ENCODE results near the gene INPP4B. TPM values are rescaled to one million over a fixed set of nuclear protein-coding genes. Genes with fewer than 3 reads are reported as not detected.

Gene INPP4B
- total RNA-seq, 2 experiments from 2014 or later, result not detected

- Histone ChIP-seq H3K4me2 (ENCODE audit: low read length) (no peak overlapping the region), H3K4me1 (ENCODE audit: insufficient read depth, low read length, poor library complexity, severe bottlenecking) (no peaks in the 10 kb centered on the region), H3K79me2 (ENCODE audit: insufficient read depth, low read depth, low read length) (no peaks in the 10 kb centered on the region), H2AFZ (ENCODE audit: low read length) (no peak overlapping the region), H4K20me1 (ENCODE audit: insufficient read depth, low read length) (no peaks in the 10 kb centered on the region), H3K9me3 (ENCODE audit: low read length) (no peaks in the 10 kb centered on the region), H3K27ac (ENCODE audit: low read depth, low read length, poor library complexity, severe bottlenecking) (no peak overlapping the region), H3K4me3 (ENCODE audit: low read depth, low read length, poor library complexity, severe bottlenecking) (no peak overlapping the region), H3K36me3 (ENCODE audit: insufficient read depth, low read length) (no peaks in the 10 kb centered on the region), H3K9me2 (ENCODE audit: insufficient read depth, low read length) (no peaks in the 10 kb centered on the region)
- DNase-seq (ENCODE audit: low spot score), result no peak
- BruUV-seq (replicated peaks), result no TSS peak
- POLR2A ChIA-PET, result interaction anchor here (1.2 kb wide), 1 partner anchor 10 kb away, joined by 4 read pairs; no protein-coding TSS in a partner anchor
- CTCF ChIA-PET (ENCODE audit: unreplicated experiment), result no interaction called here
- intact Hi-C loops (cut with micrococcal nuclease; ENCODE audit: unreplicated experiment), result no loop called here
- TF ChIP-seq EZH2phosphoT487 (IDR thresholded peaks at IDR 0.05; ENCODE audit: borderline replicate concordance, low read depth, low read length), result no peak
- no peak for TF ChIP-seq CTCF (conservative IDR thresholded peaks at IDR 0.05; ENCODE audit: low read length)
Measured at GRCh38 chr4:142413485-142413884, 432.6 kb downstream of the INPP4B start.

GRCh38 chr4:142411993-142412392 lies 434.1 kb downstream of the INPP4B start:
- H3K27ac ChIP-seq (ENCODE audit: low read depth, low read length, poor library complexity, severe bottlenecking), result no peak overlapping the region
- no peaks in the 10 kb centered on the region for H3K4me1 ChIP-seq (ENCODE audit: insufficient read depth, low read length, poor library complexity, severe bottlenecking)
- H3K4me3 ChIP-seq (ENCODE audit: low read depth, low read length, poor library complexity, severe bottlenecking), result no peak overlapping the region
- no peaks in the 10 kb centered on the region for H4K20me1 ChIP-seq (ENCODE audit: insufficient read depth, low read length)
- H3K4me2 ChIP-seq (ENCODE audit: low read length), result no peak overlapping the region
- ChIA-PET POLR2A (interaction anchor here (1.0 kb wide), 1 partner anchor 9 kb away, joined by 3 read pairs; no protein-coding TSS in a partner anchor), CTCF (ENCODE audit: unreplicated experiment) (no interaction called here)
- TF ChIP-seq CTCF (conservative IDR thresholded peaks at IDR 0.05; ENCODE audit: low read length) (no peak), EZH2phosphoT487 (IDR thresholded peaks at IDR 0.05; ENCODE audit: borderline replicate concordance, low read depth, low read length) (no peak)
- intact Hi-C loops (cut with micrococcal nuclease; ENCODE audit: unreplicated experiment), result no loop called here
- no TSS peak for BruUV-seq (replicated peaks)
- H3K9me2 ChIP-seq (ENCODE audit: insufficient read depth, low read length), result no peaks in the 10 kb centered on the region
- H3K9me3 ChIP-seq (ENCODE audit: low read length), result no peaks in the 10 kb centered on the region
- DNase-seq (ENCODE audit: low spot score), result no peak
- H3K36me3 ChIP-seq (ENCODE audit: insufficient read depth, low read length), result no peaks in the 10 kb centered on the region
- H2AFZ ChIP-seq (ENCODE audit: low read length), result no peak overlapping the region
- H3K79me2 ChIP-seq (ENCODE audit: insufficient read depth, low read depth, low read length), result no peaks in the 10 kb centered on the region

- Histone ChIP-seq H3K4me1 (ENCODE audit: insufficient read depth, low read length, poor library complexity, severe bottlenecking) (no peaks in the 10 kb centered on the region), H3K9me3 (ENCODE audit: low read length) (no peaks in the 10 kb centered on the region), H2AFZ (ENCODE audit: low read length) (no peak overlapping the region), H3K36me3 (ENCODE audit: insufficient read depth, low read length) (no peaks in the 10 kb centered on the region), H4K20me1 (ENCODE audit: insufficient read depth, low read length) (no peaks in the 10 kb centered on the region), H3K79me2 (ENCODE audit: insufficient read depth, low read depth, low read length) (no peaks in the 10 kb centered on the region), H3K27ac (ENCODE audit: low read depth, low read length, poor library complexity, severe bottlenecking) (no peak overlapping the region), H3K4me3 (ENCODE audit: low read depth, low read length, poor library complexity, severe bottlenecking) (no peak overlapping the region), H3K9me2 (ENCODE audit: insufficient read depth, low read length) (no peaks in the 10 kb centered on the region), H3K4me2 (ENCODE audit: low read length) (no peak overlapping the region)
- DNase-seq (ENCODE audit: low spot score), result no peak
- CTCF ChIA-PET (ENCODE audit: unreplicated experiment), result no interaction called here
- no TSS peak for BruUV-seq (replicated peaks)
- TF ChIP-seq CTCF (conservative IDR thresholded peaks at IDR 0.05; ENCODE audit: low read length), result no peak
- TF ChIP-seq EZH2phosphoT487 (IDR thresholded peaks at IDR 0.05; ENCODE audit: borderline replicate concordance, low read depth, low read length), result no peak
- intact Hi-C loops (cut with micrococcal nuclease; ENCODE audit: unreplicated experiment), result no loop called here
- POLR2A ChIA-PET, result no interaction called here
Measured at GRCh38 chr4:142408003-142408441, 438.1 kb downstream of the INPP4B start.
